Mesenchymal stem cell (in vitro differentiated cells and primary cell): Measurements from ENCODE around the gene TMCO4.

Source experiments
- DNase-seq: peaks from one replicate; pipeline ENCODE4 v3.0.0-alpha.2; 2013
- H2AFZ ChIP-seq: one replicate; pipeline ENCODE4 v1.6.1; 2013; ENCODE audit warnings: low read depth, mild to moderate bottlenecking, control low read depth, inconsistent platforms, low read length, moderate library complexity
- H2AK5ac ChIP-seq: 2 replicates; pipeline ENCODE4 v1.6.1; 2013; ENCODE audit warnings: low read length, moderate library complexity, mild to moderate bottlenecking, inconsistent platforms; ENCODE audit not compliant: severe bottlenecking
- H2BK120ac ChIP-seq: one replicate; pipeline ENCODE4 v1.6.1; 2013; ENCODE audit warnings: low read depth, mild to moderate bottlenecking, inconsistent platforms, low read length, moderate library complexity
- H2BK12ac ChIP-seq, 2 experiments: one replicate each; pipeline ENCODE4 v1.6.1; 2013; ENCODE audit warnings: inconsistent platforms in 2 of 2, low read length in 2 of 2, mild to moderate bottlenecking in 2 of 2, moderate library complexity in 2 of 2, control low read depth in 1 of 2
- H2BK15ac ChIP-seq: one replicate; pipeline ENCODE4 v1.6.1; 2013; ENCODE audit warnings: mild to moderate bottlenecking, low read depth, inconsistent platforms; ENCODE audit not compliant: poor library complexity, severe bottlenecking
- H2BK5ac ChIP-seq: 2 replicates; pipeline ENCODE4 v1.6.1; 2013; ENCODE audit warnings: low read depth, mild to moderate bottlenecking, low read length, control low read depth, inconsistent platforms; ENCODE audit not compliant: poor library complexity, severe bottlenecking
- H3K14ac ChIP-seq, 2 experiments: one replicate each; pipeline ENCODE4 v1.6.1; 2013; ENCODE audit warnings: inconsistent platforms in 2 of 2, low read length in 2 of 2, control low read depth in 1 of 2, mild to moderate bottlenecking in 1 of 2, moderate library complexity in 1 of 2
- H3K18ac ChIP-seq, 2 experiments: one replicate each; pipeline ENCODE4 v1.6.1; 2013; ENCODE audit warnings: inconsistent platforms in 2 of 2, low read length in 2 of 2, control low read depth in 1 of 2, low read depth in 1 of 2, mild to moderate bottlenecking in 1 of 2
- H3K23ac ChIP-seq, 2 experiments: one replicate each; pipeline ENCODE4 v1.6.1; 2013; ENCODE audit warnings: inconsistent platforms in 2 of 2, low read length in 2 of 2, mild to moderate bottlenecking in 2 of 2, moderate library complexity in 2 of 2, control low read depth in 1 of 2
- H3K27ac ChIP-seq: 2 replicates; pipeline ENCODE4 v1.5.1; 2013; ENCODE audit warnings: mild to moderate bottlenecking, moderate library complexity, low read length, control low read depth, inconsistent platforms; ENCODE audit not compliant: poor library complexity, severe bottlenecking
- H3K27me3 ChIP-seq, 2 experiments: 2 replicates each; pipeline versions ENCODE4 v1.6.1 to v1.7.0; 2013; ENCODE audit warnings: low read length in 2 of 2, mild to moderate bottlenecking in 2 of 2, moderate library complexity in 2 of 2, control low read depth in 1 of 2, inconsistent platforms in 1 of 2; ENCODE audit not compliant: control insufficient read depth in 1 of 2, insufficient read depth in 1 of 2
- H3K36me3 ChIP-seq, 2 experiments: 2 replicates each; pipeline versions ENCODE4 v1.6.1 to v1.7.0; 2013; ENCODE audit warnings: low read length in 2 of 2, control low read depth in 1 of 2, inconsistent platforms in 1 of 2, low read depth in 1 of 2, mild to moderate bottlenecking in 1 of 2; ENCODE audit not compliant: insufficient read depth in 2 of 2, control insufficient read depth in 1 of 2
- H3K4ac ChIP-seq, 2 experiments: one replicate each; pipeline ENCODE4 v1.6.1; 2013; ENCODE audit warnings: inconsistent platforms in 2 of 2, low read length in 2 of 2, mild to moderate bottlenecking in 2 of 2, moderate library complexity in 2 of 2, control low read depth in 1 of 2, low read depth in 1 of 2
- H3K4me1 ChIP-seq: 2 replicates; pipeline ENCODE4 v1.6.1; 2013; ENCODE audit warnings: low read depth, low read length, control low read depth; ENCODE audit not compliant: control insufficient read depth, insufficient read depth
- H3K4me2 ChIP-seq: 2 replicates; pipeline ENCODE4 v1.6.1; 2013; ENCODE audit warnings: low read length, mild to moderate bottlenecking, inconsistent platforms; ENCODE audit not compliant: poor library complexity, severe bottlenecking
- H3K4me3 ChIP-seq, 2 experiments: 2 replicates each; pipeline versions ENCODE4 v1.5.1 to v1.7.0; 2013; ENCODE audit warnings: low read length in 2 of 2, mild to moderate bottlenecking in 2 of 2, control low read depth in 1 of 2, low read depth in 1 of 2; ENCODE audit not compliant: insufficient read depth in 1 of 2
- H3K79me1 ChIP-seq: replicated peaks from 2 replicates; pipeline ENCODE4 v1.6.1; 2013; ENCODE audit warnings: mild to moderate bottlenecking, control low read depth, low read length, inconsistent platforms; ENCODE audit not compliant: poor library complexity, severe bottlenecking
- H3K9ac ChIP-seq: 2 replicates; pipeline ENCODE4 v1.7.0; 2013; ENCODE audit warnings: mild to moderate bottlenecking, low read length, moderate library complexity
- H3K9me3 ChIP-seq: 2 replicates; pipeline ENCODE4 v1.7.0; 2013; ENCODE audit warnings: mild to moderate bottlenecking, low read length; ENCODE audit not compliant: control insufficient read depth
- H4K8ac ChIP-seq: one replicate; pipeline ENCODE4 v1.6.1; 2013; ENCODE audit warnings: inconsistent platforms, mild to moderate bottlenecking, low read length, moderate library complexity
- H4K91ac ChIP-seq: one replicate; pipeline ENCODE4 v1.6.1; 2013; ENCODE audit warnings: mild to moderate bottlenecking, low read length, inconsistent platforms
- WGBS: methylation state at CpG from one replicate; pipeline ENCODE4 v1.1.7; 2013; ENCODE audit warnings: mixed read lengths; 5-methylcytosine and 5-hydroxymethylcytosine counted together

TMCO4 gene

DNA sequence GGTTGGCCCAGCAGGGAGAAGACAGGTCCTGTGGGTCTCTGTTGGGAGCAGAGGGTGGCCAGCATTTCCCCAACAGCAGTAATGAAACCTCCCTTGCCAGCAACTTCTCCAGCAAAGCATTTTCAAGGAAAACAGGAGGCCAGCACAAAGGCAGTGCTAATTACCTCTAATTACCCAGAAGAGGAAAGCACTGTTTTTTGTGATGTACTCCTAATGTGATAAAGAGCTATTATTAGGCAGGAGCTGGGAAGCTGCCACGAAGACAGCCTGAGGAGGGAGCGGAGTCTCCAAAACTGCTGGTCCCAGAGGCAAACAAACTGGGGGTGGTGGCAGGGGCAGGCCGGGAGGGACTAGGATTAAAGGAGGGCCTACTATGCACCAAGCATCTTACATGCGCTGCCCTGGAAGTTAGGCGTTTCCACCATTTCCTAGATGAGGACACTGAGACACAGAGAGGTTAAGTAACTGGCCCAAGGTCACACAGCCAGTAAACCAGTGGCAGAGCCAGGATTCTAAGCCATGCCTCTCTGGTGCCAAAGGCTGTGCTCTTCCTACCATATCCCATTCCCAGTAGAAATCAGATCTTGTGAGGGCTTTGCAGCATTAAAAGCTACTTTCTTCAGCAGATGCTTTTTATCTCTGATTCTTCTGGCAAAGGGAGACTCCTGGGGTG is 110.5 kb downstream of the TMCO4 start:
- no peak overlapping the region for H2BK120ac ChIP-seq
- 50% methylated on average over 5 of the region's 5 CpGs for WGBS
- no peaks in the 10 kb centered on the region for H3K4me1 ChIP-seq
- no peak overlapping the region for H2BK12ac ChIP-seq
- H3K27me3 ChIP-seq: no peaks in the 10 kb centered on the region
- no peak overlapping the region for H3K18ac ChIP-seq
- H3K79me1 ChIP-seq: no peaks in the 10 kb centered on the region
- no peak overlapping the region for H4K8ac ChIP-seq
- no peak overlapping the region for H3K4me2 ChIP-seq
- no peak overlapping the region for H4K91ac ChIP-seq
- no peak overlapping the region for H3K4me3 ChIP-seq
- H3K36me3 ChIP-seq: peaks cover 26 to 29% of the 10 kb centered on the region in 2 experiments
- no peak overlapping the region for H3K14ac ChIP-seq
- H3K27ac ChIP-seq: no peak overlapping the region
- no peak for DNase-seq
- H3K23ac ChIP-seq: no peak overlapping the region
- no peak overlapping the region for H2AFZ ChIP-seq
- no peak overlapping the region for H2BK5ac ChIP-seq
- peaks cover 4% of the 10 kb centered on the region for H3K9me3 ChIP-seq
- H3K4ac ChIP-seq: no peak overlapping the region
- no peak overlapping the region for H2AK5ac ChIP-seq
- H3K9ac ChIP-seq: no peak overlapping the region
- no peak overlapping the region for H2BK15ac ChIP-seq

DNA sequence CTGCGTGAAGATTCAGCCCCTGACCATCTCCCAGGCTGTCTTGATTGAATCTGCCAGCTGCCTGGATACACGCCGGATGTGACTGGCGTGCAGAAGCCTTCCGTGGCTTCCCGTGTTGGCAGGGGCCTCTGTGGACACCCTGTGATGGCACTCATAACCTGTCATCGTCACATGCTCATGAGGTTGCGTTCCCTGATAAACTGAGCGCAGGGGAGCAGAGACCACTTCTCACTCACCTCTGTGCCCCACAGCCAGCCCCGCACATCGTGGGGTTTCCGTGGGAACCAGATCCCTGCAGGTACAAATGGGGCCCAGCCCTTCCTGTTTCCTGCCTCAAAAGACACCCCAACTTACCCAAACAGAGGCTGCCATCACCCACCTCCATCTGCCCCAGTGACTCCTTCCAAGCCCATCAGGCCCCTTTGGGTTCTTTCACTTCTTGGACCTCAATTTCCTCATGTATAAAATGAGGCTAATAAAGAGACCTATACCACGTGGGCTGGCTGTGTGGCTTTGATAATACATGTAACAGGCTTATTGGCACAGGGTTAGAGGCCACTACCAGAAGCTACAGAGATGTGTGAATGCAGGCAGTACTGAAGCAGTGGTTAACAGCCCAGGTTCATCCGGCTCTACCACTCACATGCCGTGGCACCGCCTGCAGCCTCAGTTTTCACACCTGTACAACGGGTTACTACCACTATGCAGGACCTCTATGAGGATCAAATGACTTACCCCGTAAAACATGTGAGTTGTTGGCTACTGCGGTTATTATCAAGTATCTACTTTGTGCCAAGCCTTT is 111.5 kb downstream of the TMCO4 start:
- peaks cover 16 to 24% of the 10 kb centered on the region in 2 experiments for H3K36me3 ChIP-seq
- H3K4ac ChIP-seq: no peak overlapping the region
- H2BK12ac ChIP-seq: no peak overlapping the region
- H3K9me3 ChIP-seq: peaks cover 4% of the 10 kb centered on the region
- H2AK5ac ChIP-seq: no peak overlapping the region
- H3K27ac ChIP-seq: no peak overlapping the region
- no peak overlapping the region for H3K4me3 ChIP-seq
- no peak overlapping the region for H4K91ac ChIP-seq
- no peak overlapping the region for H2AFZ ChIP-seq
- no peaks in the 10 kb centered on the region for H3K79me1 ChIP-seq
- WGBS: 88% methylated on average over 19 of the region's 19 CpGs
- no peak overlapping the region for H2BK15ac ChIP-seq
- DNase-seq: no peak
- H2BK120ac ChIP-seq: no peak overlapping the region
- H2BK5ac ChIP-seq: no peak overlapping the region
- H4K8ac ChIP-seq: no peak overlapping the region
- H3K4me2 ChIP-seq: no peak overlapping the region
- no peak overlapping the region for H3K9ac ChIP-seq
- no peak overlapping the region for H3K14ac ChIP-seq
- H3K18ac ChIP-seq: no peak overlapping the region
- H3K27me3 ChIP-seq: no peaks in the 10 kb centered on the region
- H3K4me1 ChIP-seq: no peaks in the 10 kb centered on the region
- no peak overlapping the region for H3K23ac ChIP-seq

DNA sequence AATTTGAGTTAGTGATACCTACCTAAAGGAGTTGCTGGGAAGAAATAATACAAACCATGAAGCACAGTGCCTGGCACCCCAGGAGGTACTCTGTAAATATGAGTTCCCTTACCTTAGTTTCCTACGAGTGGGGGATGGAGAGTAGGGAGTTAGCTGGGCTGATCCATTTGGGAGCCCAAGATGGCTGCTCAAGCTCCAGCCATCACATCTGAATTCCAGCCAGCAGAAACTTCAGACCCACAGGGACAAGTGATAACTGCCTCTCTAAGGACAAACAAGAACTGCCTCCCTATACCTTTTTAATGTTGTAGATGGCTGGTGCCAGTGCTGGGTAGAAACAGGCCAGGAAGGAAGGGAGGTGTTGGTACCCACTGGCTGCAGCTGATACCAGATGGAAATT is 112.3 kb downstream of the TMCO4 start:
- Histone ChIP-seq H4K91ac (no peak overlapping the region), H3K79me1 (no peaks in the 10 kb centered on the region), H2BK5ac (no peak overlapping the region), H4K8ac (no peak overlapping the region), H2AK5ac (no peak overlapping the region), H2BK120ac (no peak overlapping the region), H3K9me3 (peaks cover 4% of the 10 kb centered on the region), H3K4ac (no peak overlapping the region), H3K9ac (no peak overlapping the region), H2BK15ac (no peak overlapping the region), H3K18ac (no peak overlapping the region), H3K36me3 (peaks cover 16 to 24% of the 10 kb centered on the region in 2 experiments), H3K27ac (no peak overlapping the region), H3K4me1 (peaks cover under 1% of the 10 kb centered on the region), H3K27me3 (no peaks in the 10 kb centered on the region), H3K4me2 (no peak overlapping the region), H2AFZ (no peak overlapping the region), H3K4me3 (no peak overlapping the region), H2BK12ac (no peak overlapping the region), H3K23ac (no peak overlapping the region), H3K14ac (no peak overlapping the region)
- WGBS: 89% methylated on average over 1 of the region's 1 CpG
- DNase-seq: no peak

DNA sequence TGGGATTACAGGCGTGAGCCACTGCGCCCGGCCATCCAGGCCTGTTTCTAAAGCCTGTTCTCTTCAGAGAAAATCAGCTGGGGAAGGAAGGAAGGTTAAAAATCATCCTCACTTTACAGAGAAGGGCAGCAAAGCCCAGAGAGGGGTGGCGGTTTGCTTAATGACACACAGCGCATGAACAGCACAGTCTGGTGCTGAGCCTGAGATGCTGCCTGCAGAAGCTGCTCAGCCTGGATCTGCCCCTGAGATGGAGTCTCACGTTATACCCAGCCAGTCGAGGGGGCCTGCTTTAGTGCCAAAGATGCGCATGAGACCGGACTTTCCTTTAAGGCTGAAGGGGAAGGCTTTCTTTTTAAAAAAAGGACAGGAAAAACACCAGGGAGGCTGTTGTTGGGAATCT is 113.7 kb downstream of the TMCO4 start:
- no peaks in the 10 kb centered on the region for H3K27me3 ChIP-seq
- 69% methylated on average over 7 of the region's 9 CpGs for WGBS
- no peak overlapping the region for H3K9ac ChIP-seq
- no peak for DNase-seq
- no peak overlapping the region for H2BK15ac ChIP-seq
- H2BK5ac ChIP-seq: no peak overlapping the region
- peaks cover 16 to 17% of the 10 kb centered on the region in 2 experiments for H3K36me3 ChIP-seq
- no peak overlapping the region for H3K27ac ChIP-seq
- no peak overlapping the region for H2AK5ac ChIP-seq
- no peak overlapping the region for H4K8ac ChIP-seq
- H3K23ac ChIP-seq: no peak overlapping the region
- peaks cover 4% of the 10 kb centered on the region for H3K9me3 ChIP-seq
- no peak overlapping the region for H2BK12ac ChIP-seq
- H3K18ac ChIP-seq: no peak overlapping the region
- no peak overlapping the region for H3K4me3 ChIP-seq
- no peak overlapping the region for H2AFZ ChIP-seq
- H3K4me2 ChIP-seq: no peak overlapping the region
- H2BK120ac ChIP-seq: no peak overlapping the region
- no peaks in the 10 kb centered on the region for H3K79me1 ChIP-seq
- peaks cover 5% of the 10 kb centered on the region for H3K4me1 ChIP-seq
- no peak overlapping the region for H3K14ac ChIP-seq
- no peak overlapping the region for H4K91ac ChIP-seq
- H3K4ac ChIP-seq: no peak overlapping the region
